ENCODE measurements around the gene ERRFI1.
A peak's percentile ranks its signal among the peaks of the same experiment; 100 is the strongest.

Gene ERRFI1

GRCh38 chr1:8046391-8046790 lies 20.3 kb upstream of the ERRFI1 start:
- DNase-seq (ENCODE audit: low spot score) = no peak
- FAIRE-seq = no peak

GRCh38 chr1:8043621-8044020 lies 17.5 kb upstream of the ERRFI1 start:
- DNase-seq (ENCODE audit: low spot score) (no peak), FAIRE-seq (no peak)

- FAIRE-seq (no peak), DNase-seq (ENCODE audit: low spot score) (no peak)
Observed at GRCh38 chr1:8042134-8042533, 16.0 kb upstream of the ERRFI1 start.

- DNase-seq (ENCODE audit: low spot score) (peak; percentile 95), FAIRE-seq (peak; percentile 97)
Observed at GRCh38 chr1:8040586-8040985, 14.5 kb upstream of the ERRFI1 start.

GRCh38 chr1:8039071-8039470 lies 13.0 kb upstream of the ERRFI1 start:
- DNase-seq (ENCODE audit: low spot score) (no peak), FAIRE-seq (no peak)

- DNase-seq (ENCODE audit: low spot score) (no peak), FAIRE-seq (no peak)
Observed at GRCh38 chr1:8035289-8035688, 9.2 kb upstream of the ERRFI1 start.

- FAIRE-seq (no peak), DNase-seq (ENCODE audit: low spot score) (no peak)
Observed at GRCh38 chr1:8033322-8033721, 7.2 kb upstream of the ERRFI1 start.

- DNase-seq (ENCODE audit: low spot score) (no peak), FAIRE-seq (no peak)
Observed at GRCh38 chr1:8032366-8032910, 6.3 kb upstream of the ERRFI1 start.

- peak; percentile 80 for FAIRE-seq
- DNase-seq (ENCODE audit: low spot score) = peak; percentile 52
Observed at GRCh38 chr1:8031176-8031785, 5.2 kb upstream of the ERRFI1 start.

GRCh38 chr1:8028571-8028910 lies 2.4 kb upstream of the ERRFI1 start:
- DNase-seq (ENCODE audit: low spot score) = no peak
- no peak for FAIRE-seq

GRCh38 chr1:8027748-8028570 lies 1.9 kb upstream of the ERRFI1 start:
- FAIRE-seq (peak; percentile 76), DNase-seq (ENCODE audit: low spot score) (peak; percentile 73)

- peak; percentile 78 for DNase-seq (ENCODE audit: low spot score)
Observed at GRCh38 chr1:8026976-8027747, 1.1 kb upstream of the ERRFI1 start.

GRCh38 chr1:8025671-8026144 lies 401 bp downstream of the ERRFI1 start:
- no peak for DNase-seq (ENCODE audit: low spot score)
- FAIRE-seq = no peak

More at GRCh38 chr1:8026976-8027747, 1.1 kb upstream of the ERRFI1 start:
- peak; percentile 78 for FAIRE-seq

- DNase-seq (ENCODE audit: low spot score) (no peak), FAIRE-seq (no peak)
Observed at GRCh38 chr1:8025061-8025670, 943 bp downstream of the ERRFI1 start.

GRCh38 chr1:8024329-8024728 lies 1.8 kb downstream of the ERRFI1 start:
- FAIRE-seq = no peak
- peak; percentile 16 for DNase-seq (ENCODE audit: low spot score)

- DNase-seq (ENCODE audit: low spot score) = no peak
- no peak for FAIRE-seq
Observed at GRCh38 chr1:8023995-8024313, 2.2 kb downstream of the ERRFI1 start.

GRCh38 chr1:8023287-8023994 lies 2.7 kb downstream of the ERRFI1 start:
- DNase-seq (ENCODE audit: low spot score) = no peak
- no peak for FAIRE-seq

GRCh38 chr1:8022395-8023286 lies 3.5 kb downstream of the ERRFI1 start:
- FAIRE-seq = no peak
- no peak for DNase-seq (ENCODE audit: low spot score)

- FAIRE-seq = peak; percentile 48
- DNase-seq (ENCODE audit: low spot score) = peak; percentile 39
Observed at GRCh38 chr1:8021676-8022266, 4.3 kb downstream of the ERRFI1 start.

All from RCC 7860 (cell line).